ENCODE results near the gene CTXND2. TPM values are rescaled to one million over a fixed set of nuclear protein-coding genes. Genes with fewer than 3 reads are reported as not detected.

The CTXND2 gene
- total RNA-seq, 2 donors from 2014 or later = 1.4 TPM; not detected in 1

DNA sequence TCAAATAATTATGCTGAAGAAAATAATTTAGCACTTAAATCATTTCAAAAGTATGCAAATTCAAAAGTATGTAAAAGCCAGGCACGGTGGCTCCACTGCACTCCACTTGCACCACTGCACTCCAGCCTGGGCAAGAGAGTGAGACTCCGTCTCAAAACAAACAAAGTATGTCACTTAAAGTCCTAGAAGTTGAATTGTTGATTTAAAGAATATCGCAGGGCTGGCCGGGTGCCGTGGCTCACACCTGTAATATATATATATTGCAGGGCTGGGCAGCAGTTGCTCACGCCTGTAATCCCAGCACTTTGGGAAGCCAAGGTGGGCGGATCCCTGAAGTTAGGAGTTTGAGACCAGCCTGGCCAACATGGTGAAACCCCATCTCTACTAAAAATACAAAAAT lies 30.5 kb downstream of the CTXND2 start:
- H3K9me3 ChIP-seq = no peaks in the 10 kb centered on the region
- WGBS = 58% methylated on average over 7 of the region's 7 CpGs
- TF ChIP-seq POLR2A (IDR thresholded peaks at IDR 0.05) (no peak), POLR2AphosphoS5 (IDR thresholded peaks at IDR 0.05) (no peak)
- TF ChIP-seq, protein P1, sequence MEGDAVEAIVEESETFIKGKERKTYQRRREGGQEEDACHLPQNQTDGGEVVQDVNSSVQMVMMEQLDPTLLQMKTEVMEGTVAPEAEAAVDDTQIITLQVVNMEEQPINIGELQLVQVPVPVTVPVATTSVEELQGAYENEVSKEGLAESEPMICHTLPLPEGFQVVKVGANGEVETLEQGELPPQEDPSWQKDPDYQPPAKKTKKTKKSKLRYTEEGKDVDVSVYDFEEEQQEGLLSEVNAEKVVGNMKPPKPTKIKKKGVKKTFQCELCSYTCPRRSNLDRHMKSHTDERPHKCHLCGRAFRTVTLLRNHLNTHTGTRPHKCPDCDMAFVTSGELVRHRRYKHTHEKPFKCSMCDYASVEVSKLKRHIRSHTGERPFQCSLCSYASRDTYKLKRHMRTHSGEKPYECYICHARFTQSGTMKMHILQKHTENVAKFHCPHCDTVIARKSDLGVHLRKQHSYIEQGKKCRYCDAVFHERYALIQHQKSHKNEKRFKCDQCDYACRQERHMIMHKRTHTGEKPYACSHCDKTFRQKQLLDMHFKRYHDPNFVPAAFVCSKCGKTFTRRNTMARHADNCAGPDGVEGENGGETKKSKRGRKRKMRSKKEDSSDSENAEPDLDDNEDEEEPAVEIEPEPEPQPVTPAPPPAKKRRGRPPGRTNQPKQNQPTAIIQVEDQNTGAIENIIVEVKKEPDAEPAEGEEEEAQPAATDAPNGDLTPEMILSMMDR (IDR thresholded peaks at IDR 0.05) = no peak
- H3K4me3 ChIP-seq = no peak overlapping the region
- intact Hi-C loops (cut with DNase I) = no loop called here
- no peaks in the 10 kb centered on the region for H3K36me3 ChIP-seq
- DNase-seq (ENCODE audit: low spot score) = no peak
- H3K27ac ChIP-seq = no peak overlapping the region
- no peaks in the 10 kb centered on the region for H3K27me3 ChIP-seq (replicated peaks; ENCODE audit: insufficient read depth)
- H3K4me1 ChIP-seq (replicated peaks) = no peaks in the 10 kb centered on the region

DNA sequence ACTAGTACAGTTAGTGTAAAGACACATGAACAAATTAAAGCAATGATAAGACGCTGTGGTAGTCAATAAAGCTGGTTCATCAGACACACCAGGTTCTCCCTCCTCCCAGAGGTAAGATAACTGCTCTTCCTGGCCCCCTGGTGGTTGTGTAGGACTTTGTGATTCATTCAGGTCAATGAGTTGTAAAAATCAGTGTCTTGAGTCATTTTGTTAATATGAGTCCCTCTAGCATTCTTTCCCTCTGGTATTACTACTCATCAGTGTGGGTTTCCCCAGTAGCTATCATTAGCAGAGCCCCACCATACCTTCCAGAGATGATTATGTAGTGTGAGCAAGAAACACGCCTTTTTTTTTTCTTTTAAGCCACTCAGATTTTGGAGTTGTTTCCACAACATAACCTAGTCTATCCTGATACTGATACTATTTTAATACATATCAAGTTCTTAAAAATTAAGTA lies 35.6 kb downstream of the CTXND2 start:
- Histone ChIP-seq H3K27me3 (replicated peaks; ENCODE audit: insufficient read depth) (no peaks in the 10 kb centered on the region), H3K4me1 (replicated peaks) (no peaks in the 10 kb centered on the region), H3K9me3 (no peaks in the 10 kb centered on the region), H3K27ac (no peak overlapping the region), H3K4me3 (no peak overlapping the region), H3K36me3 (no peaks in the 10 kb centered on the region)
- WGBS = 34% methylated on average over 2 of the region's 2 CpGs
- intact Hi-C loops (cut with DNase I) = loop anchor here (5.0 kb wide), 1 partner anchor 45 kb away; the partner anchor contains the start of gene ARNT
- peak; percentile 68 for DNase-seq (ENCODE audit: low spot score)
- TF ChIP-seq POLR2AphosphoS5 (IDR thresholded peaks at IDR 0.05) (peak; percentile 71), POLR2A (IDR thresholded peaks at IDR 0.05) (no peak)
- TF ChIP-seq, protein P1 (IDR thresholded peaks at IDR 0.05) = peak in 3 of 4 experiments; percentile 69 to 73 (median 73)

DNA sequence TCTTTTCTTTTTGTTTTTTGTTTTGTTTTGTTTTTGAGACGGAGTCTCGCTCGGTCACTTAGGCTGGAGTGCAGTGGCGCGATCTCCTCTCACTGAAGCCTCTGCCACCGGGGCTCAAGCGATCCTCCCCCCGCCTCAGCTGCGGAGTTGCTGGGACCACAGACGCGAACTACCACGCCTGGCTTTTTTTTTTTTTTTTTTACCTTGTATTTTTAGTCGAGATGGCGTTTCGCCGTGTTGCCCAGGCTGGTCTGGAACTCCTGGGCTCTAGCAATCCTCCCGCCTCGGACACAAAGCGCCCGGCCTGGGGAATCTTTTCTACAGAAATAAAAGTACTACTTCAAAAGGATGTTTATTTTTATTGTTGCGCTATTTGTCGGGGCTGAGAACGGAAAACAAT lies 38.1 kb downstream of the CTXND2 start:
- WGBS = 82% methylated on average over 23 of the region's 23 CpGs
- peak overlapping the region in 1 of 2 donors; percentile 81 for H3K27ac ChIP-seq
- peaks cover 0 to 1% of the 10 kb centered on the region in 2 donors for H3K36me3 ChIP-seq
- no peak for DNase-seq (ENCODE audit: low spot score)
- H3K4me1 ChIP-seq (replicated peaks) = no peaks in the 10 kb centered on the region
- no peak for TF ChIP-seq POLR2A (IDR thresholded peaks at IDR 0.05)
- TF ChIP-seq POLR2AphosphoS5 (IDR thresholded peaks at IDR 0.05) = no peak
- TF ChIP-seq, protein P1 (IDR thresholded peaks at IDR 0.05) = no peak
- H3K27me3 ChIP-seq (replicated peaks; ENCODE audit: insufficient read depth) = no peaks in the 10 kb centered on the region
- H3K4me3 ChIP-seq = no peak overlapping the region
- intact Hi-C loops (cut with DNase I) = loop anchor here (5.0 kb wide), 1 partner anchor 47 kb away; the partner anchor contains the start of gene CERS2
- H3K9me3 ChIP-seq = no peaks in the 10 kb centered on the region

DNA sequence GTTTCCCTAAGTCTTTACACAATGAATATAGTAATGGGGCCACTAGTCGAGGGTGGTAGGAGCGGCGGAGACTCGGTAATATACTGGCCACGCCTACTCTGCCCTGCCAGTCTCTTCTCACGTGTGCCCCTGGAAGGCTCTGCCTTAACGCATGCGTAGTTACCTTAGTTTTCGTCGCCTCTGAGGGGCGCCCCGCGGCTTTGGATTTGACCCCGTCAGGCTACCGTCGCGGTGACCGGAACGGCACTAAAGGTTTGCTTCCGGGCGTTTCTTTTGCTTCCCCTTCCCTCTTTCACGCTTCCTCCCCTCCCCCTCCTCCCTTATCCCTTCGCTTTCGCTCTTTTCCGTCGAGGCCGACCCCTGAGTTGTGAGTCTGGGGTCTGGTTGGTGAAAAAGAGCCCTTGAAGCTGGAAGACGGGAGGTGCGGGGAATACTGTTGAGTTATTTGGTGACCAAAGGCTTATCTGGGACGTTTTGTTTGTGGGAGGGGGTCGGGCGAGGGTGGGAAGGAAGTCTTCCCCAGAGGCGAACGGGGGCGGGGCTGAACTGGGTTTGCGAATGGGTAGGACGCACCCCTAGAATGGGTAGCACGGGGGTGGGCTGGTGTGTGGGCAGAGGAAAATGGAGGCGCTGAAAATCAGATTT lies 39.3 kb downstream of the CTXND2 start, which contains the start of gene SETDB1:
Gene SETDB1, plus strand, starts transcription at position 267 of the 645 bp plus-strand sequence. CDS start 1,352 bp downstream, outside the sequence.
- H3K36me3 ChIP-seq = peaks cover 0 to 3% of the 10 kb centered on the region in 2 donors
- peak within 1 kb of the TSS; percentile 81 to 83 for H3K27ac ChIP-seq
- H3K4me1 ChIP-seq (replicated peaks) = no peaks in the 10 kb centered on the region
- TF ChIP-seq POLR2A (IDR thresholded peaks at IDR 0.05) (peak; percentile 44), POLR2AphosphoS5 (IDR thresholded peaks at IDR 0.05) (peak; percentile 98)
- TF ChIP-seq, protein P1 (IDR thresholded peaks at IDR 0.05) = peak in 3 of 4 experiments; percentile 15 to 24 (median 22)
- H3K27me3 ChIP-seq (replicated peaks; ENCODE audit: insufficient read depth) = no peaks in the 10 kb centered on the region
- H3K9me3 ChIP-seq = no peaks in the 10 kb centered on the region
- intact Hi-C loops (cut with DNase I) = loop anchor here (5.0 kb wide), 1 partner anchor 46 kb away; the partner anchor contains the start of gene CERS2
- DNase-seq (ENCODE audit: low spot score) = peak; percentile 92
- H3K4me3 ChIP-seq = peak within 1 kb of the TSS; percentile 79 to 89
- under 1% methylated on average over 39 of the region's 39 CpGs for WGBS
